ENCODE data around the gene EPHB2. TPM values are rescaled to one million over a fixed set of nuclear protein-coding genes. Genes with fewer than 3 reads are reported as not detected.
A peak's percentile ranks its signal among the peaks of the same experiment; 100 is the strongest.

Gene EPHB2
- total and polyA plus RNA-seq, 12 donors = 0.15 to 5.0 (median 0.85) TPM

GRCh38 chr1:22828484-22829308 is 118.1 kb downstream of the EPHB2 start:
- DNase-seq (no peak), ATAC-seq (peak in 4 of 8 donors; percentile 22 to 35 (median 25))
- no peak overlapping the region for H3K4me3 ChIP-seq
- no peaks in the 10 kb centered on the region for H3K27me3 ChIP-seq
- peak overlapping the region in 1 of 10 donors; percentile 45 for H3K27ac ChIP-seq
- H3K4me1 ChIP-seq = peaks cover 0 to 36% (median 23%) of the 10 kb centered on the region in 9 donors
- H3K9me3 ChIP-seq = no peaks in the 10 kb centered on the region
- no peak for TF ChIP-seq CTCF (IDR thresholded peaks at IDR 0.05)
- intact Hi-C loops (cut with DNase I) = no loop called here
- no peaks in the 10 kb centered on the region for H3K36me3 ChIP-seq
- WGBS, 2 donors = 73 to 76% methylated on average over 15 of the region's 15 CpGs

- intact Hi-C loops (cut with DNase I) = no loop called here
- no peak for TF ChIP-seq CTCF (IDR thresholded peaks at IDR 0.05)
- DNase-seq (no peak), ATAC-seq (no peak)
- no peak overlapping the region for H3K4me3 ChIP-seq
- no peaks in the 10 kb centered on the region for H3K9me3 ChIP-seq
- WGBS, 2 donors = 57 to 65% methylated on average over 12 of the region's 12 CpGs
- H3K27ac ChIP-seq = no peak overlapping the region
- H3K36me3 ChIP-seq = no peaks in the 10 kb centered on the region
- H3K27me3 ChIP-seq = no peaks in the 10 kb centered on the region
- H3K4me1 ChIP-seq = peaks cover 0 to 36% (median 23%) of the 10 kb centered on the region in 9 donors
Observed at GRCh38 chr1:22829309-22829989, 118.8 kb downstream of the EPHB2 start.

- intact Hi-C loops (cut with DNase I) = no loop called here
- Histone ChIP-seq H3K27me3 (no peaks in the 10 kb centered on the region), H3K4me1 (peaks cover 0 to 36% (median 23%) of the 10 kb centered on the region in 9 donors), H3K27ac (no peak overlapping the region), H3K36me3 (no peaks in the 10 kb centered on the region), H3K9me3 (no peaks in the 10 kb centered on the region), H3K4me3 (no peak overlapping the region)
- no peak for ATAC-seq
- 70 to 79% methylated on average over 6 of the region's 6 CpGs for WGBS, 2 donors
- no peak for DNase-seq
- no peak for TF ChIP-seq CTCF (IDR thresholded peaks at IDR 0.05)
Observed at GRCh38 chr1:22830041-22830566, 119.5 kb downstream of the EPHB2 start.

GRCh38 chr1:22830757-22831340 is 120.2 kb downstream of the EPHB2 start:
- TF ChIP-seq CTCF (IDR thresholded peaks at IDR 0.05) = no peak
- Histone ChIP-seq H3K27me3 (no peaks in the 10 kb centered on the region), H3K36me3 (no peaks in the 10 kb centered on the region), H3K4me3 (no peak overlapping the region), H3K9me3 (no peaks in the 10 kb centered on the region), H3K27ac (no peak overlapping the region), H3K4me1 (peaks cover 0 to 35% (median 23%) of the 10 kb centered on the region in 9 donors)
- intact Hi-C loops (cut with DNase I) = no loop called here
- DNase-seq (no peak), ATAC-seq (no peak)
- 74 to 75% methylated on average over 7 of the region's 7 CpGs for WGBS, 2 donors
